HG02571 (cell line): ENCODE measurements around the gene CYP3A7.
"Not testable (repeated sequence)": the region's sequence is repeated elsewhere in the genome, so short reads cannot be mapped to it uniquely, and the experiment has no call there.

ENCODE experiments used
- ATAC-seq: cut with Tn5 transposase; IDR thresholded peaks from one replicate; pipeline ENCODE4 v1.9.1; 2021; ENCODE audit warnings: mild to moderate bottlenecking, moderate library complexity; ENCODE audit not compliant: unreplicated experiment

Gene CYP3A7

GRCh38 chr7:99674995-99675742, 59.8 kb downstream of the CYP3A7 start:
- no peak for ATAC-seq

GRCh38 chr7:99672573-99672972, 62.4 kb downstream of the CYP3A7 start:
- ATAC-seq = no peak

- no peak for ATAC-seq
These were observed 65.2 kb downstream of the CYP3A7 start for GRCh38 chr7:99669782-99670181.

- ATAC-seq = no peak
These were observed 66.5 kb downstream of the CYP3A7 start for GRCh38 chr7:99668541-99668940.

- ATAC-seq = no peak
These were observed 67.8 kb downstream of the CYP3A7 start for GRCh38 chr7:99667179-99667578.

- ATAC-seq = no peak
These were observed 69.0 kb downstream of the CYP3A7 start for GRCh38 chr7:99666013-99666395.

- ATAC-seq = no peak
These were observed 69.5 kb downstream of the CYP3A7 start for GRCh38 chr7:99665312-99666012.

GRCh38 chr7:99657879-99658278, 77.1 kb downstream of the CYP3A7 start:
- ATAC-seq = not testable (repeated sequence)
